ENCODE results near the gene CNTNAP2. TPM values are rescaled to one million over a fixed set of nuclear protein-coding genes. Genes with fewer than 3 reads are reported as not detected.

CNTNAP2 gene
- total and polyA plus RNA-seq, 2 donors (not counting 1 experiment from before 2014, with no cell fraction given) = not detected

- H2AFZ ChIP-seq (ENCODE audit: low read length) = no peak overlapping the region
- H3K9ac ChIP-seq (ENCODE audit: insufficient read depth, low read length) = no peak overlapping the region
- no peak overlapping the region for H3K27ac ChIP-seq (ENCODE audit: insufficient read depth, low read length)
Observed at GRCh38 chr7:147207988-147208387, 1091.4 kb downstream of the CNTNAP2 start.

GRCh38 chr7:147231275-147231674 is 1114.7 kb downstream of the CNTNAP2 start:
- Histone ChIP-seq H3K9me3 (ENCODE audit: control insufficient read depth, insufficient read depth, low read depth, low read length) (no peaks in the 10 kb centered on the region), H2AFZ (ENCODE audit: low read length) (no peak overlapping the region), H3K9ac (ENCODE audit: insufficient read depth, low read length) (no peak overlapping the region), H3K4me3 (replicated peaks in 1 of 4; ENCODE audit: control extremely low read depth in 1 of 4, insufficient read depth in 1 of 4, low read depth in 3 of 4, low read length in 4 of 4) (no peak overlapping the region), H3K4me2 (ENCODE audit: extremely low read depth, insufficient read depth, low read length) (no peak overlapping the region), H3K36me3 (ENCODE audit: control insufficient read depth, insufficient read depth, low read length) (no peaks in the 10 kb centered on the region), H3K79me2 (ENCODE audit: control insufficient read depth, insufficient read depth, low read length) (no peaks in the 10 kb centered on the region), H4K20me1 (ENCODE audit: control insufficient read depth, extremely low read depth, insufficient read depth, low read length) (no peaks in the 10 kb centered on the region), H3K4me1 (ENCODE audit: control insufficient read depth, extremely low read depth, insufficient read depth, low read length) (no peaks in the 10 kb centered on the region), H3K27ac (ENCODE audit: insufficient read depth, low read length) (no peak overlapping the region), H3K27me3 (ENCODE audit: control insufficient read depth, insufficient read depth, low read length) (no peaks in the 10 kb centered on the region)
- no peak for TF ChIP-seq EZH2 (IDR thresholded peaks at IDR 0.05; ENCODE audit: low read length, missing control alignments)
- TF ChIP-seq, protein P1, sequence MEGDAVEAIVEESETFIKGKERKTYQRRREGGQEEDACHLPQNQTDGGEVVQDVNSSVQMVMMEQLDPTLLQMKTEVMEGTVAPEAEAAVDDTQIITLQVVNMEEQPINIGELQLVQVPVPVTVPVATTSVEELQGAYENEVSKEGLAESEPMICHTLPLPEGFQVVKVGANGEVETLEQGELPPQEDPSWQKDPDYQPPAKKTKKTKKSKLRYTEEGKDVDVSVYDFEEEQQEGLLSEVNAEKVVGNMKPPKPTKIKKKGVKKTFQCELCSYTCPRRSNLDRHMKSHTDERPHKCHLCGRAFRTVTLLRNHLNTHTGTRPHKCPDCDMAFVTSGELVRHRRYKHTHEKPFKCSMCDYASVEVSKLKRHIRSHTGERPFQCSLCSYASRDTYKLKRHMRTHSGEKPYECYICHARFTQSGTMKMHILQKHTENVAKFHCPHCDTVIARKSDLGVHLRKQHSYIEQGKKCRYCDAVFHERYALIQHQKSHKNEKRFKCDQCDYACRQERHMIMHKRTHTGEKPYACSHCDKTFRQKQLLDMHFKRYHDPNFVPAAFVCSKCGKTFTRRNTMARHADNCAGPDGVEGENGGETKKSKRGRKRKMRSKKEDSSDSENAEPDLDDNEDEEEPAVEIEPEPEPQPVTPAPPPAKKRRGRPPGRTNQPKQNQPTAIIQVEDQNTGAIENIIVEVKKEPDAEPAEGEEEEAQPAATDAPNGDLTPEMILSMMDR (conservative IDR thresholded peaks at IDR 0.05 in 1 of 2, IDR thresholded peaks at IDR 0.05 in 1 of 2; ENCODE audit: low read depth in 1 of 2, low read length in 2 of 2) = no peak
- no peak for DNase-seq (ENCODE audit: low read depth in 2 of 2)

More at GRCh38 chr7:147207988-147208387, 1091.4 kb downstream of the CNTNAP2 start:
- H3K27me3 ChIP-seq (ENCODE audit: control insufficient read depth, insufficient read depth, low read length) = no peaks in the 10 kb centered on the region
- H3K4me2 ChIP-seq (ENCODE audit: extremely low read depth, insufficient read depth, low read length) = no peak overlapping the region
- no peaks in the 10 kb centered on the region for H3K4me1 ChIP-seq (ENCODE audit: control insufficient read depth, extremely low read depth, insufficient read depth, low read length)
- TF ChIP-seq, protein P1 (conservative IDR thresholded peaks at IDR 0.05 in 1 of 2, IDR thresholded peaks at IDR 0.05 in 1 of 2; ENCODE audit: low read depth in 1 of 2, low read length in 2 of 2) = no peak
- TF ChIP-seq EZH2 (IDR thresholded peaks at IDR 0.05; ENCODE audit: low read length, missing control alignments) = no peak
- no peak for DNase-seq (ENCODE audit: low read depth in 2 of 2)
- no peak overlapping the region for H3K4me3 ChIP-seq (replicated peaks in 1 of 4; ENCODE audit: control extremely low read depth in 1 of 4, insufficient read depth in 1 of 4, low read depth in 3 of 4, low read length in 4 of 4)
- H3K9me3 ChIP-seq (ENCODE audit: control insufficient read depth, insufficient read depth, low read depth, low read length) = no peaks in the 10 kb centered on the region
- H3K79me2 ChIP-seq (ENCODE audit: control insufficient read depth, insufficient read depth, low read length) = no peaks in the 10 kb centered on the region
- H4K20me1 ChIP-seq (ENCODE audit: control insufficient read depth, extremely low read depth, insufficient read depth, low read length) = no peaks in the 10 kb centered on the region
- H3K36me3 ChIP-seq (ENCODE audit: control insufficient read depth, insufficient read depth, low read length) = no peaks in the 10 kb centered on the region

- Histone ChIP-seq H3K4me2 (ENCODE audit: extremely low read depth, insufficient read depth, low read length) (no peak overlapping the region), H3K9me3 (ENCODE audit: control insufficient read depth, insufficient read depth, low read depth, low read length) (no peaks in the 10 kb centered on the region), H3K27ac (ENCODE audit: insufficient read depth, low read length) (no peak overlapping the region), H2AFZ (ENCODE audit: low read length) (no peak overlapping the region), H3K27me3 (ENCODE audit: control insufficient read depth, insufficient read depth, low read length) (no peaks in the 10 kb centered on the region), H3K9ac (ENCODE audit: insufficient read depth, low read length) (no peak overlapping the region), H3K4me3 (replicated peaks in 1 of 4; ENCODE audit: control extremely low read depth in 1 of 4, insufficient read depth in 1 of 4, low read depth in 3 of 4, low read length in 4 of 4) (no peak overlapping the region), H3K4me1 (ENCODE audit: control insufficient read depth, extremely low read depth, insufficient read depth, low read length) (no peaks in the 10 kb centered on the region), H3K36me3 (ENCODE audit: control insufficient read depth, insufficient read depth, low read length) (no peaks in the 10 kb centered on the region), H3K79me2 (ENCODE audit: control insufficient read depth, insufficient read depth, low read length) (no peaks in the 10 kb centered on the region), H4K20me1 (ENCODE audit: control insufficient read depth, extremely low read depth, insufficient read depth, low read length) (no peaks in the 10 kb centered on the region)
- TF ChIP-seq EZH2 (IDR thresholded peaks at IDR 0.05; ENCODE audit: low read length, missing control alignments) = no peak
- TF ChIP-seq, protein P1 (conservative IDR thresholded peaks at IDR 0.05 in 1 of 2, IDR thresholded peaks at IDR 0.05 in 1 of 2; ENCODE audit: low read depth in 1 of 2, low read length in 2 of 2) = no peak
- DNase-seq (ENCODE audit: low read depth in 2 of 2) = no peak
Observed at GRCh38 chr7:147235645-147236382, 1119.2 kb downstream of the CNTNAP2 start.

Data from fibroblast of lung (primary cell).